Measurements from ENCODE around the gene SIRPA. TPM values are rescaled to one million over a fixed set of nuclear protein-coding genes. Genes with fewer than 3 reads are reported as not detected.

The SIRPA gene
- total RNA-seq, 1 experiment from 2014 or later: 6.0 TPM

- Histone ChIP-seq H3K27ac (ENCODE audit: insufficient read length, low read depth, low read length) (no peak overlapping the region), H2AK5ac (ENCODE audit: insufficient read length, low read length) (no peak overlapping the region), H3T11ph (ENCODE audit: low read length) (no peak overlapping the region), H3K9ac (ENCODE audit: extremely low read depth, insufficient read length, low read length) (no peak overlapping the region), H2BK15ac (ENCODE audit: low read depth, low read length) (no peak overlapping the region), H3K4me1 (ENCODE audit: insufficient read depth, low read length) (no peaks in the 10 kb centered on the region), H4K5ac (ENCODE audit: insufficient read length, low read depth, low read length) (no peak overlapping the region), H3K79me2 (ENCODE audit: insufficient read depth, low read length) (no peaks in the 10 kb centered on the region), H2BK12ac (ENCODE audit: insufficient read length, low read depth, low read length) (no peak overlapping the region), H3K27me3 (ENCODE audit: insufficient read depth, low read length) (no peaks in the 10 kb centered on the region), H4K91ac (ENCODE audit: insufficient read length, low read depth, low read length) (no peak overlapping the region), H3K4me2 (ENCODE audit: insufficient read depth, insufficient read length, low read length) (no peak overlapping the region), H2AFZ (ENCODE audit: low read length) (no peak overlapping the region), H3K56ac (ENCODE audit: insufficient read length, low read depth, low read length) (no peak overlapping the region), H4K20me1 (ENCODE audit: control insufficient read depth, insufficient read depth, insufficient read length) (peaks cover 2% of the 10 kb centered on the region), H3K18ac (ENCODE audit: insufficient read length, low read depth, low read length) (no peak overlapping the region), H2BK5ac (ENCODE audit: insufficient read length, low read length) (no peak overlapping the region), H2BK20ac (ENCODE audit: low read depth, low read length, poor library complexity, severe bottlenecking) (no peak overlapping the region), H3K9me3 (ENCODE audit: control insufficient read depth, low read depth, low read length) (no peaks in the 10 kb centered on the region), H2BK120ac (ENCODE audit: low read depth, low read length, poor library complexity, severe bottlenecking) (no peak overlapping the region), H3K4ac (ENCODE audit: low read depth, low read length) (no peak overlapping the region), H3K14ac (ENCODE audit: insufficient read depth, low read length) (no peak overlapping the region), H3K23me2 (ENCODE audit: insufficient read length, low read depth, low read length, poor library complexity, severe bottlenecking) (no peaks in the 10 kb centered on the region), H4K8ac (replicated peaks; ENCODE audit: insufficient read length, low read depth, low read length) (no peak overlapping the region), H3K79me1 (ENCODE audit: insufficient read depth, low read depth, low read length, poor library complexity, severe bottlenecking) (no peaks in the 10 kb centered on the region), H3K23ac (ENCODE audit: insufficient read length, low read depth, low read length) (no peak overlapping the region)
- Mint-ChIP-seq H3K9me3 (no peaks in the 10 kb centered on the region), H3K27ac (no peak overlapping the region), H3K36me3 (ENCODE audit: insufficient read depth in 1 of 3, low read depth in 3 of 3) (no peaks in the 10 kb centered on the region), H3K27me3 (ENCODE audit: low read depth) (peaks cover 5% of the 10 kb centered on the region; the same call in 1 of the 2 replicates), H3K4me1 (peaks cover 18 to 23% of the 10 kb centered on the region in 2 experiments), H3K4me3 (no peak overlapping the region)
- WGBS (ENCODE audit: extremely low coverage, insufficient read length, low lambda C conversion rate): no CpG with 5 or more reads among the region's 10 CpGs
- TF ChIP-seq CTCF (conservative IDR thresholded peaks at IDR 0.05): no peak
- DNase-seq: no peak
Measured at GRCh38 chr20:1905009-1905408, 9.8 kb downstream of the SIRPA start.

Measured in H9 (cell line).